Right atrium auricular region (tissue), 2 donors: ENCODE data around the gene ALMS1. TPM values are rescaled to one million over a fixed set of nuclear protein-coding genes. Genes with fewer than 3 reads are reported as not detected.
"Not testable (repeated sequence)": the region's sequence is repeated elsewhere in the genome, so short reads cannot be mapped to it uniquely, and the experiment has no call there.

ENCODE experiments used
- DNase-seq: peaks from one replicate; pipeline ENCODE4 v3.0.0-alpha.2; 2019; ENCODE audit warnings: low spot score
- H3K27ac ChIP-seq, 2 donors: fragments of 200-600 bp; sonication (generic); 1 replicate in 1 of 2; 2 replicates in 1 of 2; pipeline ENCODE4 v1.5.1; 2016 to 2019
- H3K27me3 ChIP-seq, 2 donors: fragments of 200-600 bp; sonication (generic); one replicate each; pipeline versions ENCODE4 v1.5.1 to v1.6.0; 2017 to 2019
- H3K36me3 ChIP-seq: fragments of 200-600 bp; sonication (generic); one replicate; pipeline ENCODE4 v1.5.1; 2016
- H3K4me1 ChIP-seq, 2 donors: fragments of 200-600 bp; sonication (generic); one replicate each; pipeline versions ENCODE4 v1.5.1 to v1.6.0; 2017 to 2019
- H3K4me3 ChIP-seq, 2 donors: fragments of 200-600 bp; sonication (generic); 1 replicate in 1 of 2; 2 replicates in 1 of 2; pipeline ENCODE4 v1.5.1; 2017 to 2019; ENCODE audit warnings: mild to moderate bottlenecking in 1 of 2, moderate library complexity in 1 of 2
- H3K9me3 ChIP-seq, 2 donors: fragments of 200-600 bp; sonication (generic); one replicate each; pipeline ENCODE4 v1.5.1; 2019
- total RNA-seq, 2 donors: library from RNA; depleted of rRNA; stranded (reverse); fragments of >200 nt; gene quantifications; one replicate each; pipeline ENCODE4 v1.1.0, GENCODE V29; 2016
- TF ChIP-seq, protein P1 (sequence below), 2 donors: fragments of 200-600 bp; sonication (generic); IDR thresholded peaks; one replicate each; pipeline ENCODE4 v1.5.1; 2019; ENCODE audit warnings: antibody characterized with exemption in 2 of 2

The ALMS1 gene
- total RNA-seq, 2 donors from 2014 or later, result 8.7 to 14.9 TPM

DNA sequence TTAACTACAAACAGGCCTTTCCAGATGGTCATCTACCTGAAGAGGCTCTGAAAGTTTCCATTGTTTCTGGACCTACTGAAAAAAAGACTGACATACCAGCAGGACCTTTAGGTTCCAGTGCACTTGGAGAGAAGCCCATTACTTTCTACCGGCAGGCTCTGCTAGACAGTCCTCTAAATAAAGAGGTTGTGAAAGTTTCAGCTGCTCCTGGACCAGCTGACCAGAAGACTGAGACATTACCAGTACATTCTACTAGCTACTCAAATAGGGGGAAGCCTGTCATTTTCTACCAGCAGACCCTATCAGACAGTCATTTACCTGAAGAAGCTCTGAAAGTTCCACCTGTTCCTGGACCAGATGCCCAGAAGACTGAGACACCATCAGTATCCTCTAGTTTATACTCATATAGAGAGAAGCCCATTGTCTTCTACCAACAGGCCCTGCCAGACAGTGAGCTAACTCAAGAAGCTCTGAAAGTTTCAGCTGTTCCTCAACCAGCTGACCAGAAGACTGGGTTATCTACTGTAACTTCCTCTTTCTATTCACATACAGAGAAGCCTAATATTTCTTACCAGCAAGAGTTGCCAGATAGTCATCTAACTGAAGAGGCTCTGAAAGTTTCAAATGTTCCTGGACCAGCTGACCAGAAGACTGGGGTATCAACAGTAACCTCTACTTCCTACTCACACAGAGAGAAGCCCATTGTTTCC lies 65.8 kb downstream of the ALMS1 start:
- TF ChIP-seq, protein P1, sequence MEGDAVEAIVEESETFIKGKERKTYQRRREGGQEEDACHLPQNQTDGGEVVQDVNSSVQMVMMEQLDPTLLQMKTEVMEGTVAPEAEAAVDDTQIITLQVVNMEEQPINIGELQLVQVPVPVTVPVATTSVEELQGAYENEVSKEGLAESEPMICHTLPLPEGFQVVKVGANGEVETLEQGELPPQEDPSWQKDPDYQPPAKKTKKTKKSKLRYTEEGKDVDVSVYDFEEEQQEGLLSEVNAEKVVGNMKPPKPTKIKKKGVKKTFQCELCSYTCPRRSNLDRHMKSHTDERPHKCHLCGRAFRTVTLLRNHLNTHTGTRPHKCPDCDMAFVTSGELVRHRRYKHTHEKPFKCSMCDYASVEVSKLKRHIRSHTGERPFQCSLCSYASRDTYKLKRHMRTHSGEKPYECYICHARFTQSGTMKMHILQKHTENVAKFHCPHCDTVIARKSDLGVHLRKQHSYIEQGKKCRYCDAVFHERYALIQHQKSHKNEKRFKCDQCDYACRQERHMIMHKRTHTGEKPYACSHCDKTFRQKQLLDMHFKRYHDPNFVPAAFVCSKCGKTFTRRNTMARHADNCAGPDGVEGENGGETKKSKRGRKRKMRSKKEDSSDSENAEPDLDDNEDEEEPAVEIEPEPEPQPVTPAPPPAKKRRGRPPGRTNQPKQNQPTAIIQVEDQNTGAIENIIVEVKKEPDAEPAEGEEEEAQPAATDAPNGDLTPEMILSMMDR (IDR thresholded peaks at IDR 0.05), result no peak
- Histone ChIP-seq H3K36me3 (peaks cover 41% of the 10 kb centered on the region), H3K4me3 (no peak overlapping the region), H3K9me3 (no peaks in the 10 kb centered on the region), H3K27me3 (no peaks in the 10 kb centered on the region), H3K27ac (no peak overlapping the region), H3K4me1 (no peaks in the 10 kb centered on the region)
- DNase-seq, result no peak

DNA sequence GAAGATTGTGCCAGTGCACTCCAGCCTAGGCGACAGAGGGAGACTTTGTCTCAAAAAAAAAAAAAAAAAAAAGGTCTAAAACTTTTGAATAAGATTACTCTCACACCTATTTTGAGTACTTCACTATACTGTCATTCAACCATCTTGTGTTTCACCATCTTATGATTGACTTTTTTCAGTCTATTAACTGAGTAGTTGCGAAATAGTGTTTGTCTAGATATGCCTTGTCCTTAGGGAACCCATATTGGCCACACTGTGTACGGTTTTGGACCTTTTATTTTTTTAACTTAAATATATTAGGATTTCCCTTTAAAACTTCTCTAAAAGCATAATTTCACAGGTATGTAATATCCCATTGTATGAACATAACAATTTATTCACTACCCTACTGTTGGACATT lies 72.3 kb downstream of the ALMS1 start:
- Histone ChIP-seq H3K36me3 (peaks cover 9% of the 10 kb centered on the region), H3K4me3 (no peak overlapping the region), H3K4me1 (no peaks in the 10 kb centered on the region), H3K27ac (no peak overlapping the region), H3K9me3 (no peaks in the 10 kb centered on the region), H3K27me3 (no peaks in the 10 kb centered on the region)
- TF ChIP-seq, protein P1 (IDR thresholded peaks at IDR 0.05), result no peak
- no peak for DNase-seq

DNA sequence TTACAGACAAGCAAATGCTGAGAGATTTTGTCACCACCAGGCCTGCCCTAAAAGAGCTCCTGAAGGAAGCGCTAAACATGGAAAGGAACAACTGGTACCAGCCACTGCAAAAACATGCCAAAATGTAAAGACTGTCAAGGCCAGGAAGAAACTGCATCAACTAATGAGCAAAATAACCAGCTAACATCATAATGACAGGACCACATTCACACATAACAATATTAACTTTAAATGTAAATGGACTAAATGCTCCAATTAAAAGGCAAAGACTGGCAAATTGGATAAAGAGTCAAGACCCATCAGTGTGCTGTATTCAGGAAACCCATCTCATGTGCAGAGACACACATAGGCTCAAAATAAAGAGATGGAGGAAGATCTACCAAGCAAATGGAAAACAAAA lies 76.8 kb downstream of the ALMS1 start:
- not testable (repeated sequence) for DNase-seq

DNA sequence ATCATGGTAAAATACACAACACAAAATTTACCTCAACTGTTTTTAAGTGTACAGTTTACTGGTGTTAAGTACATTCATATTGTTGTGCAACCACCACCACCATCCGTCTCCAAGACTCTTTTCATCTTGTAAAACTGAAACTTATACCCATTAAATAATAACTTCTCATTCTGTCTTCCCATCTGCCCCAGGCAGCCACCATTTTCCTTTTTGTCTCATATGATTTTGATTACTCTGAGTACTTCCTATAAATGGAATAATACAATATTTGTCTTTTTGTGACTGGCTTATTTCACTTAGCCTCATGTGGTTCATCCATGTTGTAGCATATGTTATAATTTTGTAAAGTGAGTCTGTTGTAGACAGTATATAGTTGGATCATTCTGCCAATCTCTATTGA lies 82.7 kb downstream of the ALMS1 start:
- Histone ChIP-seq H3K27ac (no peak overlapping the region), H3K4me3 (no peak overlapping the region), H3K36me3 (no peaks in the 10 kb centered on the region), H3K9me3 (no peaks in the 10 kb centered on the region), H3K27me3 (no peaks in the 10 kb centered on the region), H3K4me1 (no peaks in the 10 kb centered on the region)
- no peak for DNase-seq
- TF ChIP-seq, protein P1 (IDR thresholded peaks at IDR 0.05), result no peak

More for the DNA sequence above, 76.8 kb downstream of the ALMS1 start:
- H3K4me3 ChIP-seq, H3K27ac ChIP-seq, H3K4me1 ChIP-seq, H3K27me3 ChIP-seq, H3K9me3 ChIP-seq, H3K36me3 ChIP-seq: not testable (repeated sequence)

DNA sequence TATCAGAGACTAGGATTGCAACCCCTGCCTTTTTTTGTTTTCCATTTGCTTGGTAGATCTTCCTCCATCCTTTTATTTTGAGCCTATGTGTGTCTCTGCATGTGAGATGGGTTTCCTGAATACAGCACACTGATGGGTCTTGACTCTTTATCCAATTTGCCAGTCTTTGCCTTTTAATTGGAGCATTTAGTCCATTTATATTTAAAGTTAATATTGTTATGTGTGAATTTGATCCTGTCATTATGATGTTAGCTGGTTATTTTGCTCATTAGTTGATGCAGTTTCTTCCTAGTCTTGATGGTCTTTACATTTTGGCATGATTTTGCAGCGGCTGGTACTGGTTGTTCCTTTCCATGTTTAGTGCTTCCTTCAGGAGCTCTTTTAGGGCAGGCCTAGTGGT lies 98.2 kb downstream of the ALMS1 start:
- H3K27ac ChIP-seq, H3K4me1 ChIP-seq, H3K4me3 ChIP-seq, DNase-seq, H3K36me3 ChIP-seq, H3K27me3 ChIP-seq, H3K9me3 ChIP-seq: not testable (repeated sequence)

DNA sequence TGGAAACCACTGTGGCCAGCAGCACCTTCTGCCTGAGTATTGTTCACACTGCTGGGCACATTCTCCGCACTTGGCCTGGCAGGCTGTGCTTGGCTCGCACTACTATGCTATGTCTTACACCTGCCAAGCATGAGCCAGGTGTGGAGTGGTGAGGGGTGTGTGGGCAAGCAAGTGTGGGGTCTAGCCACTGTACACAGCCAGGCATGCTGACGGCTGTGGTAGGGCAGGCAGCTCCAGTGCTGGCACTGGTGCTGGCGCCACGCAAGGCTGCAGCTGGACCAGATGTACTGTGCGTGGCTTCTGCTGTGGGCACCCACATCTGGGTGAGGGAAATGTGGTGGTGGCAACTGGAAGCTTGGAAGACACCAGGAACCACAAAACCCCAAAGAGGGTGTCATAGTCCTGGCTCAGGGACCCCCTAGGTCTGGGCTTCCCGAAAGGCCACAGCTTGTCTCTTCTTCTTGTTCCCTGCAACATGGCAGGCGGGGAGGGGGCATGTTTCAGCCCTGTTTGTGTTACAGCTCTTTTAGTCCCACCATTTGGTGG lies 101.5 kb downstream of the ALMS1 start:
- Histone ChIP-seq H3K27ac (no peak overlapping the region), H3K4me3 (no peak overlapping the region), H3K4me1 (no peaks in the 10 kb centered on the region), H3K36me3 (peaks cover 19% of the 10 kb centered on the region), H3K9me3 (no peaks in the 10 kb centered on the region), H3K27me3 (no peaks in the 10 kb centered on the region)
- TF ChIP-seq, protein P1 (IDR thresholded peaks at IDR 0.05), result no peak
- no peak for DNase-seq

DNA sequence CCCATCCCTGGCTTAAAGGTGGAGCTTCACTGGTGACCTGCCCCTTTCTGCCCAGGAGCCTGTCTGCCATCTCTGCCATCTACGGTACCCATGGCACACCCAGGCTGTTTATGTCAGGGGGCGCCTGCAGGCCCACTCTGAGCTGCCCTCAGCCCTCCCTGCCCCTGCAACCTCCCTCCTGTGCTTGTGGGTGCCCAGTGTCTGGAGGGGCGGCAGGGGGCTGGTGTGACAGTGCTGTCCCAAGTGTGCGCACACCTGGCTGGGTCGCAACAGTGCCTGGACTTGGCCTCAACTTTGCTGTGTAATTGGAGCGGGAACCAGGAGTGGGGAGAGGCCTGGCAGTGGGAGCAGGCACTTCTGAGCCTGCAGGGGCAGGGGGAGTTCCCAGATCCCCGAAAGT lies 102.4 kb downstream of the ALMS1 start:
- DNase-seq, result no peak
- Histone ChIP-seq H3K4me3 (no peak overlapping the region), H3K27ac (no peak overlapping the region), H3K9me3 (no peaks in the 10 kb centered on the region), H3K4me1 (no peaks in the 10 kb centered on the region), H3K36me3 (peaks cover 19% of the 10 kb centered on the region), H3K27me3 (no peaks in the 10 kb centered on the region)
- TF ChIP-seq, protein P1 (IDR thresholded peaks at IDR 0.05), result no peak
